GM23338 (cell line): ENCODE results near the gene GHRHR. TPM values are rescaled to one million over a fixed set of nuclear protein-coding genes. Genes with fewer than 3 reads are reported as not detected.

Source experiments
- ATAC-seq: fragments of 200-7000 bp; cut with Tn5 transposase; 3 replicates; pipeline ENCODE4 v1.9.1; 2020
- DNase-seq: peaks from one replicate; pipeline ENCODE4 v3.0.0-alpha.2; 2015; ENCODE audit warnings: low spot score
- H2AFZ ChIP-seq: fragments of 200-600 bp; sonication (generic); 2 replicates; pipeline ENCODE4 v1.8.0; 2016; ENCODE audit warnings: antibody characterized with exemption, mild to moderate bottlenecking, moderate library complexity
- H3F3A ChIP-seq: fragments of 200-600 bp; sonication (generic); replicated peaks from 2 replicates; pipeline ENCODE4 v1.8.0; 2017; ENCODE audit warnings: antibody characterized with exemption, mixed run types, low read depth
- H3K27ac ChIP-seq: fragments of 200-600 bp; sonication (generic); 2 replicates; pipeline ENCODE4 v1.6.1; 2016; ENCODE audit warnings: low read depth
- H3K27me3 ChIP-seq: fragments of 200-600 bp; sonication (generic); 2 replicates; pipeline ENCODE4 v1.8.0; 2016; ENCODE audit warnings: mild to moderate bottlenecking, mixed run types, moderate library complexity; ENCODE audit not compliant: insufficient read depth
- H3K36me3 ChIP-seq: fragments of 200-600 bp; sonication (generic); 2 replicates; pipeline ENCODE4 v1.8.0; 2016; ENCODE audit warnings: mild to moderate bottlenecking; ENCODE audit not compliant: insufficient read depth
- H3K4me1 ChIP-seq: fragments of 200-600 bp; sonication (generic); 2 replicates; pipeline ENCODE4 v1.8.0; 2016; ENCODE audit warnings: mild to moderate bottlenecking, moderate library complexity; ENCODE audit not compliant: insufficient read depth
- H3K4me2 ChIP-seq: fragments of 200-600 bp; sonication (generic); 2 replicates; pipeline ENCODE4 v1.7.1; 2017; ENCODE audit warnings: mixed run types
- H3K4me3 ChIP-seq: fragments of 200-600 bp; sonication (generic); 2 replicates; pipeline ENCODE4 v1.6.1; 2016; ENCODE audit warnings: mixed run types
- H3K79me2 ChIP-seq: fragments of 200-600 bp; sonication (generic); replicated peaks from 2 replicates; pipeline ENCODE4 v1.8.0; 2017; ENCODE audit warnings: mild to moderate bottlenecking; ENCODE audit not compliant: insufficient read depth
- H3K9me2 ChIP-seq: fragments of 200-600 bp; sonication (generic); 2 replicates; pipeline ENCODE4 v1.8.0; 2017; ENCODE audit not compliant: insufficient read depth
- H4K20me1 ChIP-seq: fragments of 200-600 bp; sonication (generic); replicated peaks from 2 replicates; pipeline ENCODE4 v1.8.0; 2017; ENCODE audit warnings: mild to moderate bottlenecking; ENCODE audit not compliant: insufficient read depth
- H3K27ac Mint-ChIP-seq: 2 replicates; pipeline ENCODE4 v1.8.0; 2020; ENCODE audit warnings: inconsistent platforms, mild to moderate bottlenecking, moderate library complexity, mixed read lengths
- H3K27me3 Mint-ChIP-seq: 3 replicates; pipeline ENCODE4 v1.8.0; 2022; ENCODE audit warnings: low read depth, mild to moderate bottlenecking, moderate library complexity, mixed read lengths, inconsistent platforms; ENCODE audit not compliant: insufficient read depth, poor library complexity
- H3K36me3 Mint-ChIP-seq: 3 replicates; pipeline ENCODE4 v1.8.0; 2021; ENCODE audit warnings: low read depth, mild to moderate bottlenecking, inconsistent platforms, moderate library complexity, mixed read lengths
- H3K4me1 Mint-ChIP-seq: 3 replicates; pipeline ENCODE4 v1.8.0; 2020; ENCODE audit warnings: mild to moderate bottlenecking, inconsistent platforms, mixed read lengths
- H3K4me3 Mint-ChIP-seq: 3 replicates; pipeline ENCODE4 v1.8.0; 2021; ENCODE audit warnings: moderate library complexity, mild to moderate bottlenecking, inconsistent platforms, mixed read lengths
- H3K9me3 Mint-ChIP-seq: 3 replicates; pipeline ENCODE4 v1.8.0; 2020; ENCODE audit warnings: moderate library complexity, mild to moderate bottlenecking, inconsistent platforms, mixed read lengths
- EZH2phosphoT487 ChIP-seq: fragments of 200-600 bp; sonication (generic); IDR thresholded peaks from one replicate; pipeline ENCODE4 v1.8.1; 2018; ENCODE audit warnings: antibody characterized with exemption; ENCODE audit not compliant: unreplicated experiment
- JUNB ChIP-seq: IDR thresholded peaks from one replicate; pipeline ENCODE4 v1.6.1; 2016; ENCODE audit warnings: antibody characterized with exemption; ENCODE audit not compliant: unreplicated experiment
- NANOG ChIP-seq: IDR thresholded peaks from 2 replicates; pipeline ENCODE4 v1.6.1; 2016; ENCODE audit warnings: antibody characterized with exemption, borderline replicate concordance
- POLR2AphosphoS5 ChIP-seq: IDR thresholded peaks from 2 replicates; pipeline ENCODE4 v1.6.1; 2016; ENCODE audit warnings: antibody characterized with exemption, low read depth
- ZNF114 ChIP-seq: fragments of 250-450 bp; sonication (Bioruptor Pico); IDR thresholded peaks from 2 replicates; pipeline ENCODE4 v1.5.0; 2020; ENCODE audit warnings: mild to moderate bottlenecking, moderate library complexity
- ZNF462 ChIP-seq: fragments of 250-450 bp; sonication (Bioruptor Pico); IDR thresholded peaks from 2 replicates; pipeline ENCODE4 v1.5.0; 2020; ENCODE audit warnings: mild to moderate bottlenecking, moderate library complexity
- polyA plus RNA-seq: library from polyadenylated mRNA; unstranded; fragments of >200 nt; fragmentation: Nextera tagmentation; extraction: Ambion mirVana; gene quantifications from 2 replicates; pipeline ENCODE4 v1.2.1, GENCODE V29; 2016
- total RNA-seq: library from RNA; depleted of rRNA; stranded (reverse); fragments of >200 nt; shearing (Covaris generic); gene quantifications from 2 replicates; pipeline ENCODE4 v1.2.3, GENCODE V29; 2014

The GHRHR gene
- total and polyA plus RNA-seq, 2 experiments from 2014 or later, result 2.2 TPM; not detected in 1

- Mint-ChIP-seq H3K27me3 (peaks cover 9% of the 10 kb centered on the region), H3K4me1 (peaks cover 31% of the 10 kb centered on the region), H3K4me3 (no peak overlapping the region), H3K36me3 (no peaks in the 10 kb centered on the region; the same call in 2 of the 3 replicates), H3K9me3 (no peaks in the 10 kb centered on the region), H3K27ac (no peak overlapping the region)
- no peaks in the 10 kb centered on the region for H3K4me1 ChIP-seq
- no peak overlapping the region for H3K4me3 ChIP-seq
- H4K20me1 ChIP-seq, result no peaks in the 10 kb centered on the region
- no peak overlapping the region for H3K27ac ChIP-seq
- no peak for DNase-seq
- no peak overlapping the region for H2AFZ ChIP-seq
- no peaks in the 10 kb centered on the region for H3K79me2 ChIP-seq
- H3K9me2 ChIP-seq, result no peaks in the 10 kb centered on the region
- H3F3A ChIP-seq, result no peaks in the 10 kb centered on the region
- no peak for TF ChIP-seq JUNB
- no peak for TF ChIP-seq ZNF462 (CRISPR knock-in tag)
- no peaks in the 10 kb centered on the region for H3K36me3 ChIP-seq
- no peaks in the 10 kb centered on the region for H3K27me3 ChIP-seq
- no peak overlapping the region for H3K4me2 ChIP-seq
- no peak for ATAC-seq
Observed at GRCh38 chr7:30914596-30914995, 49.2 kb upstream of the GHRHR start.

GRCh38 chr7:30915005-30915601, 48.6 kb upstream of the GHRHR start:
- Histone ChIP-seq H3K27ac (no peak overlapping the region), H3K27me3 (no peaks in the 10 kb centered on the region)
- ATAC-seq, result no peak
- TF ChIP-seq POLR2AphosphoS5 (no peak), JUNB (no peak), NANOG (no peak), EZH2phosphoT487 (no peak), ZNF462 (CRISPR knock-in tag) (no peak), ZNF114 (CRISPR knock-in tag) (no peak)

More at GRCh38 chr7:30915005-30915601, 48.6 kb upstream of the GHRHR start:
- Mint-ChIP-seq H3K4me3 (no peak overlapping the region), H3K9me3 (no peaks in the 10 kb centered on the region), H3K36me3 (no peaks in the 10 kb centered on the region; the same call in 2 of the 3 replicates), H3K27me3 (peaks cover 10% of the 10 kb centered on the region), H3K27ac (no peak overlapping the region), H3K4me1 (peaks cover 31% of the 10 kb centered on the region)
- H3F3A ChIP-seq, result no peaks in the 10 kb centered on the region
- no peak for DNase-seq
- no peaks in the 10 kb centered on the region for H3K36me3 ChIP-seq
- H4K20me1 ChIP-seq, result no peaks in the 10 kb centered on the region
- H3K79me2 ChIP-seq, result no peaks in the 10 kb centered on the region
- H2AFZ ChIP-seq, result no peak overlapping the region
- H3K4me2 ChIP-seq, result no peak overlapping the region
- no peaks in the 10 kb centered on the region for H3K4me1 ChIP-seq
- H3K9me2 ChIP-seq, result no peaks in the 10 kb centered on the region
- no peak overlapping the region for H3K4me3 ChIP-seq
